Fibroblast of villous mesenchyme (primary cell): Measurements from ENCODE around the gene RAD52. TPM values are rescaled to one million over a fixed set of nuclear protein-coding genes. Genes with fewer than 3 reads are reported as not detected.
"Not testable (repeated sequence)": the region's sequence is repeated elsewhere in the genome, so short reads cannot be mapped to it uniquely, and the experiment has no call there.

Experiments
- DNase-seq: peaks from one replicate; pipeline ENCODE4 v3.0.0-alpha.2; 2010; ENCODE audit warnings: low read depth
- H3K4me3 ChIP-seq: 2 replicates; pipeline ENCODE4 v1.5.1; 2011; ENCODE audit warnings: low read depth, mild to moderate bottlenecking, low read length
- total RNA-seq: library from RNA; depleted of rRNA; stranded (reverse); fragments of >200 nt; gene quantifications from 2 replicates; pipeline ENCODE4 v1.2.3, GENCODE V29; 2012
- TF ChIP-seq, protein P1 (sequence below): IDR thresholded peaks from 2 replicates; pipeline ENCODE4 v1.5.1; 2012; ENCODE audit warnings: low read depth, mild to moderate bottlenecking, low read length; ENCODE audit not compliant: insufficient read depth

The RAD52 gene
- total RNA-seq, 1 donor = 15.1 TPM

DNA sequence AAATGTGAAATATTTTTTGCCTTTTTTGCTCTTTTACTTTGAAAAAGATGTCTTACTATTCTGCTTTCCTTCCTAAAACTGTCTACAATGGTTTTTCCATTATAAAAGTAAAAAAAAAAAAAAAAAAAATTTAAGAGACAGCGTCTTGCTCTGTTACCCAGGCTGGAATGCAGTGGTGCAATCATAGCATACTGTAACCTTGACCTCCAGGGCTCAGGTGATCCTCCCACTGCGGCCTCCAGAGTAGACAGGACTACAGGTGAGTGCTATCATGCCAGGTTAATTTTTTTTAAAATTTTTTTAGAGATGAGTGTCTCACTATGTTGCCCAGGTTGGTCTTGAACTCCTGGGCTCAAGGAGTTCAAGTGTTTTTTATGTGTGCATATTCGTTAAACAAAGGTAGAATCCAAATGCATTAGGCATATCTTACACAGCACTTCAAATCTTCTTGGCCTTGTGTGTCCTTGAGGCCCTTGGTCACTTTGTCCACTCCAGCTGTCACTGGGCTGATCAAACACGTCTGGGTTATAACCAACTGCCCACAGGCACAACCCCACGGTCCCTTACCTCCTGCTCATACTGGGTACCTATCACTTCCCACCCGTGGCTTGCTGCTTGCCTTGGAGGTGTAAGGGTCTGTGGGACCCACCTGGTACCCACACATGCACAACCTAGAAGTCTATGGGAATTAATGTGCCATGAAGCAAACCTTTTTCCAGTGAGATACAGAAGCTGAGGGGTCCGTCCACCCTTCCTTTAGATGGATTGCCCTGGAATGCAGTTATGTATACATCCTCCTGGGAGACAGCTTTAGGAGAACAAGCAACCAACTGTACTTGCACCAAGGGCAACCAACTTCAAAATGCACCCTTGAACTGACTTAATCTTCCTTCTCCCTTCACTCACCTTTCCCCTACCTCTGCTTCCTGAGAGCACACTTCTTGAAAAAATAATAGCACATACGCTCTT lies 12.8 kb downstream of the RAD52 start:
- no peak for DNase-seq
- TF ChIP-seq, protein P1, sequence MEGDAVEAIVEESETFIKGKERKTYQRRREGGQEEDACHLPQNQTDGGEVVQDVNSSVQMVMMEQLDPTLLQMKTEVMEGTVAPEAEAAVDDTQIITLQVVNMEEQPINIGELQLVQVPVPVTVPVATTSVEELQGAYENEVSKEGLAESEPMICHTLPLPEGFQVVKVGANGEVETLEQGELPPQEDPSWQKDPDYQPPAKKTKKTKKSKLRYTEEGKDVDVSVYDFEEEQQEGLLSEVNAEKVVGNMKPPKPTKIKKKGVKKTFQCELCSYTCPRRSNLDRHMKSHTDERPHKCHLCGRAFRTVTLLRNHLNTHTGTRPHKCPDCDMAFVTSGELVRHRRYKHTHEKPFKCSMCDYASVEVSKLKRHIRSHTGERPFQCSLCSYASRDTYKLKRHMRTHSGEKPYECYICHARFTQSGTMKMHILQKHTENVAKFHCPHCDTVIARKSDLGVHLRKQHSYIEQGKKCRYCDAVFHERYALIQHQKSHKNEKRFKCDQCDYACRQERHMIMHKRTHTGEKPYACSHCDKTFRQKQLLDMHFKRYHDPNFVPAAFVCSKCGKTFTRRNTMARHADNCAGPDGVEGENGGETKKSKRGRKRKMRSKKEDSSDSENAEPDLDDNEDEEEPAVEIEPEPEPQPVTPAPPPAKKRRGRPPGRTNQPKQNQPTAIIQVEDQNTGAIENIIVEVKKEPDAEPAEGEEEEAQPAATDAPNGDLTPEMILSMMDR = no peak
- H3K4me3 ChIP-seq = no peak overlapping the region

DNA sequence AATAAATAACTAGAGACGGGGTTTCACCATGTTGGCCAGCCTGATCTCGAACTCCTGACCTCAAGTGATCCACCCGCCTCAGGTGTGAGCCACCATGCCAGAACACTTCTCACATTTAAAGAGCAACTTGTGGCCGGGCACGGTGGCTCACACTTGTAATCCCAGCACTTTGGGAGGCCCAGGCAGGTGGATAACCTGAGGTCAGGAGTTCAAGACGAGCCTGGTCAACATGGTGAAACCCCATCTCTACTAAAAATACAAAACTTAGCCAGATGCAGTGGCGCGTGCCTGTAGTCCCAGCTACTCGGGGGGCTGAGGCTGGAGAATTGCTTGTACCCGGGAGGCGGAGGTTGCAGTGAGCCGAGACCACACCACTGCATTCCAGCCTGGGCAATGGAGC lies 13.6 kb downstream of the RAD52 start:
- DNase-seq, H3K4me3 ChIP-seq: not testable (repeated sequence)

DNA sequence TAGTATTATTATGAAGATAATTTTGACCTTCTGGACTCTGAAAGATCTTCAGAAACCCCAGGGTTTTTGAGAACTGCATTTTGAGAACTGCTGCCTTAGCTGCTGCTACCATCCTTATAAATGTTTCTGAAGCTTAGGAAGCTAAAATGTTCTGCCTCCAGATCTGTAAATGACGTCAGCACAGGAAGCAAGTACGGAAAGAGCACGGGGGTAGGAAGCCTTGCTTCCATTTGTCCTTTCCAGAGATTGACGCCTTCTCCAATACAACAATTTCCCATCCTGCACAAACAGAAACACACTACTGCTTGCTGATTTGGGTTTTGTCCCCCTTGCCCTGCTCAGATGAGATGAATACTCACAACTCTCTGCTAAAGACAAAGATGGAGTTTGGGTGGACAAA lies 17.9 kb downstream of the RAD52 start:
- TF ChIP-seq, protein P1 = no peak
- H3K4me3 ChIP-seq = no peak overlapping the region
- DNase-seq = no peak

DNA sequence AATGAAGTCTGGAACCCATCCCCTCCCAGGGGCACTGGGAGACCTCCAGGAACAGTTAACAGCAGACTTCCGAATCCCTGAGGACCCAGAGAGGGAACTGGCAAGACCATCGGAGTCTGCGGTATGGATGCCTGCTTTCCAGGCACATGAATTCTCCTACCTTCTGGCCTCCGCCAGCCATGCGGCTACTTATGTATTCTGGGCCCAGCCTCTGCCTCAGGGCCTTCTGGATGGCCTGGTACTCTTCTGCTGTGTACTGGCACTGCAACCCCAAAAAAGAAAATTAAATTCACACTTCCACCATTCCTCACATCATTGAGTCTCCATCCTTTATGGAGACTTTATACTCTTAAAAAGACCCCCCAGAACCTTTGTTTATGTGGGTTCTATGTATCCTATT lies 18.4 kb downstream of the RAD52 start:
- no peak overlapping the region for H3K4me3 ChIP-seq
- TF ChIP-seq, protein P1 = no peak

DNA sequence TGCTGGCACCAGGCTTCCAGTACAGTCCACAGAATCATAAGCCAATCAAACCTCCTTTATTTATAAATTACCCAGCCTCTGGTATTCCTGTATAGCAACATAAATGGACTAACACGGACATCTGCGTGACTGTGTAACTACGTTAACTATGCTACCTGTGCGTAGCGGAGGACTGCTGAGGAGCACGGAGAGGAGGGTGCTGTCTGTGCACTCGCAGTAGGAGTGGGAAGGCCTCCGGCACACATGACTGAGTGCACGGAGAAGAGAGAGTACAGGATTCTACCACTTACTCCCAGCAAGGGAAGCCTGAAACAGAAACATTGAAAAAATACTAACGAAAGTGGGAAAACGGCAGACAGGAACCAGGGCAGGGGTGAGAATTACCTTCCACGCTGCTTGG lies 22.9 kb downstream of the RAD52 start:
- no peak overlapping the region for H3K4me3 ChIP-seq
- no peak for DNase-seq
- TF ChIP-seq, protein P1 = no peak

More for the DNA sequence above, 18.4 kb downstream of the RAD52 start:
- DNase-seq = no peak

DNA sequence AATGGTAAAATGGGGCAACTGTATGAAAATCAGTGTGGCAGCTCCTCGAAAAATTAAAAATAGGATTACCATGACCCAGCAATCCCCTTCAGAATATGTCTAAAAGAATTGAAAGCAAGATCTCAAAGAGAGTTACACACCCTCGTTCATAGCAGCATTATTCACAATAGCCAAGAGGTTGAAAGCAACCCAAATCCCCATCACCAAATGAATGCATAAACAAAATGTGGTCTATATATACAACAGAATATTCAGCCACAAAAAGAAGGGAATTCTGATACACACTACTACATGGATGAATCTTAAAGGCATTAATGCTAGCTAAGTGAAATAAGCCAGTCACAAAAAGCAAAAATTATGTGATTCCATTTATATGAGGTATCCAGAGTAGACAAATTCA lies 27.2 kb downstream of the RAD52 start:
- TF ChIP-seq, protein P1 = no peak
- no peak for DNase-seq
- no peak overlapping the region for H3K4me3 ChIP-seq

DNA sequence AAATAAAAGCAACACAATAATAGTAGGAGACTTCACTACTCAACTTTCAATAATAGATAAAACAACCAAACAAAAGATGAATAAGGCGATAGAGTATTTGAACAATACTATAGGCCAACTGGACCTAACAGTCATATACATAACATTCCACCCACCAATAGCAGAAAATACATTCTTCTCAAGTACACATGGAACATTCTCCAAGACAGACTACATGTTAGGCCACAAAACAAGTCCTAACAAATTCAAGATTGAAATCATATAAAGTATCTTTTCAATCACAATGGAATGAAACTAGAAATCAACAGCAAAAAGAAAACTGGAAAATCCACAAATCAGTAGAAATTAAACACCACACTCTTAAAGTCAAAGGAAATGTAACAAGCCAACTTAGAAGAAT lies 28.8 kb downstream of the RAD52 start:
- H3K4me3 ChIP-seq = no peak overlapping the region
- TF ChIP-seq, protein P1 = no peak
- DNase-seq = no peak
